ENCODE data around the gene BLVRA. TPM values are rescaled to one million over a fixed set of nuclear protein-coding genes. Genes with fewer than 3 reads are reported as not detected.
"Not testable (repeated sequence)": the region's sequence is repeated elsewhere in the genome, so short reads cannot be mapped to it uniquely, and the experiment has no call there.

Gene BLVRA
- total and polyA plus RNA-seq, 5 donors from 2014 or later, result 25.9 to 76.3 (median 42.6) TPM

- Mint-ChIP-seq H3K27ac (no peak overlapping the region), H3K4me1 (no peaks in the 10 kb centered on the region), H3K4me3 (no peak overlapping the region), H3K9me3 (peaks cover 0 to 2% (median 0%) of the 10 kb centered on the region in 7 donors), H3K36me3 (peaks cover 36% of the 10 kb centered on the region), H3K27me3 (no peaks in the 10 kb centered on the region)
- Histone ChIP-seq H3K36me3 (ENCODE audit: control insufficient read depth, insufficient read depth, low read length) (peaks cover 13% of the 10 kb centered on the region), H3K4me1 (ENCODE audit: control insufficient read depth, insufficient read depth, low read length, poor library complexity, severe bottlenecking) (no peaks in the 10 kb centered on the region), H3K27me3 (ENCODE audit: control insufficient read depth, insufficient read depth, low read length) (no peaks in the 10 kb centered on the region), H3K4me3 (ENCODE audit: low read depth, low read length) (no peak overlapping the region), H3K9me3 (ENCODE audit: control insufficient read depth in 2 of 2, low read length in 2 of 2) (no peaks in the 10 kb centered on the region), H3K27ac (ENCODE audit: insufficient read depth, low read length, poor library complexity, severe bottlenecking) (no peak overlapping the region)
- ATAC-seq (ENCODE audit: low read depth in 2 of 2) (no peak), DNase-seq (no peak)
These were observed 45.4 kb downstream of the BLVRA start for GRCh38 chr7:43803865-43804264.

DNA sequence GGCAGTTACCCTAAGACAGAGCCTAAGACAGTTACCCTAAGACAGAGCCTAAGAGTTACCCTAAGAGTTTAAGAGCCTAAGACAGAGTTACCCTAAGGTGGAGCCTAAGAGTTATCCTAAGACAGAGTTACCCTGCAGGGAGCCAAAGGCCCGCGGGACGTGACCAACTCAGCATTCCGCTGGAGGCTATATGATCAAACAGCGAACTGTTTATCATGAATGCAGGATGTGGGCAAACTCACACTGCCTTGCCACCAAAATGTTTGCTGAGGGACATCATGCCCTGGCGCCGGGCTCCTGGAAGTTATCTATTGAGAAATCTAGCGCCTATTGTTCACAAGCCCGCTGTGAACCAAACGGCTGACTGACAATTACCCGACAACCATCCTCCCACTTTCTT lies 49.9 kb downstream of the BLVRA start:
- Histone ChIP-seq H3K27ac (ENCODE audit: insufficient read depth, low read length, poor library complexity, severe bottlenecking) (no peak overlapping the region), H3K4me3 (ENCODE audit: low read depth, low read length) (no peak overlapping the region), H3K27me3 (ENCODE audit: control insufficient read depth, insufficient read depth, low read length) (no peaks in the 10 kb centered on the region), H3K36me3 (ENCODE audit: control insufficient read depth, insufficient read depth, low read length) (peaks cover 10% of the 10 kb centered on the region), H3K4me1 (ENCODE audit: control insufficient read depth, insufficient read depth, low read length, poor library complexity, severe bottlenecking) (no peaks in the 10 kb centered on the region), H3K9me3 (ENCODE audit: control insufficient read depth in 2 of 2, low read length in 2 of 2) (no peaks in the 10 kb centered on the region)
- H3K27me3 Mint-ChIP-seq, result peaks cover 9% of the 10 kb centered on the region
- DNase-seq (no peak), ATAC-seq (ENCODE audit: low read depth in 2 of 2) (no peak)
- H3K9me3 Mint-ChIP-seq, result peaks cover 0 to 2% (median 1%) of the 10 kb centered on the region in 7 donors
- H3K27ac Mint-ChIP-seq, result no peak overlapping the region
- H3K4me1 Mint-ChIP-seq, result no peaks in the 10 kb centered on the region
- H3K4me3 Mint-ChIP-seq, result no peak overlapping the region
- H3K36me3 Mint-ChIP-seq, result peaks cover 28% of the 10 kb centered on the region

GRCh38 chr7:43810195-43810941 lies 51.9 kb downstream of the BLVRA start:
- DNase-seq, result peak in 2 of 3 donors; percentile 16 to 41
- ATAC-seq (ENCODE audit: low read depth in 2 of 2); H3K27ac Mint-ChIP-seq; H3K36me3 ChIP-seq (ENCODE audit: control insufficient read depth, insufficient read depth, low read length); H3K27me3 ChIP-seq (ENCODE audit: control insufficient read depth, insufficient read depth, low read length); H3K4me1 Mint-ChIP-seq; H3K4me1 ChIP-seq (ENCODE audit: control insufficient read depth, insufficient read depth, low read length, poor library complexity, severe bottlenecking); H3K27ac ChIP-seq (ENCODE audit: insufficient read depth, low read length, poor library complexity, severe bottlenecking); H3K9me3 ChIP-seq (ENCODE audit: control insufficient read depth in 2 of 2, low read length in 2 of 2); H3K9me3 Mint-ChIP-seq; H3K4me3 ChIP-seq (ENCODE audit: low read depth, low read length): not testable (repeated sequence)
- H3K36me3 Mint-ChIP-seq, result peaks cover 16% of the 10 kb centered on the region
- H3K27me3 Mint-ChIP-seq, result peaks cover 19% of the 10 kb centered on the region
- peak overlapping the region in 1 of 4 donors; percentile 7 for H3K4me3 Mint-ChIP-seq

DNA sequence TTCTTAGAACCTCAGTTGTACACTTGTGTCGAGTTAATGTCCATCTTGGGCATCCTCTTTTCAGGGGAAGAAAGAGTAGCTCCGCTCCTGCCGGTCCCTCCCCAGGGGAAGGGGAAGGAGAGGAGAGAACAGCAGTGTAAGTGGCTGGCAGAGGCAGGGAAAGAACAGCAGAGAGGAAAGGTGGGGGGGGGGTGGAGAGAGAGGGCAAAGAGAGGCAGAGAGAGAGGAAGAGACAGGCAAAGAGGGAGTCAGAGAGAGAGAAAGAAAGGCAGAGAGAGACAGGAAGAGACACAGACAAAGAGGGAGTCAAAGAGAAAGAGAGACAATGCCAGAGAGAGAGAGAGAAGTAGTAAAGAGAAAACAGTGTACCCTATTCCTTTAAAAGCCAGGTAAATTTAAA lies 56.9 kb downstream of the BLVRA start:
- Mint-ChIP-seq H3K4me3 (no peak overlapping the region), H3K9me3 (peaks cover 0 to 5% (median 1%) of the 10 kb centered on the region in 7 donors), H3K4me1 (no peaks in the 10 kb centered on the region)

DNA sequence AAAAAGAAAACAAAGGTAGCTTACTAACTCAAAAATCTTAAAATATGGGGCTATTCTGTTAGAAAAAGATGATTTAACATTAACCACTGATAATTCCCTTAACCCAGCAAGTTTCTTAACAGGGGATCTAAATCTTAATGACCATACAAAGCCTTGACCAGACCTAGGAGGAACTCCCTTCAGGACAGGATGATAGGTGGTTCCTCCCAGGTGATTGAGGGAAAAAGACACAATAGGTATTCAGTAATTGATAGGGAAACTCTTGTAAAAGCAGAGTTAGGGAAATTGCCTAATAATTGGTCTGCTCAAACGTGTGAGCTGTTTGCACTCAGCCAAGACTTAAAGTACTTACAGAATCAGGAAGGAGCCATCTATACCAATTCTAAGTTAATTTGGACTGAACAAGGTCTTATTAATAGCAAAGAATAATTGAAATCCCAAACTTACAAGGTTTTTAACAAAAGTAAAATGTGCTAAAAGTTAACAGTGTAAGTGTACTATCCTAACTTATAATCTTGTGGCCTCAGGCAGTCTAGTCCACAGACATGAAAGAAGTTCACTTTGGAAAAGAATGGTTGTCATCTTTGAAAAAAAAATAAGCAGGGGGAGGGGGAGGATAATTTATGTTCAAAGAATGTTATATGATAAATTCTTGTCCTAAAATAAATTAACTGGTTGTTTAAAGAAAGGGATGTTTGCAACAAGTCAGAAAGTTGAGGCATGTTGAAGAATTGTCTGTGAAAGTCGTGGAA lies 57.7 kb downstream of the BLVRA start:
- H3K9me3 Mint-ChIP-seq; H3K4me1 Mint-ChIP-seq; H3K4me3 ChIP-seq (ENCODE audit: low read depth, low read length); H3K4me1 ChIP-seq (ENCODE audit: control insufficient read depth, insufficient read depth, low read length, poor library complexity, severe bottlenecking); DNase-seq; H3K9me3 ChIP-seq (ENCODE audit: control insufficient read depth in 2 of 2, low read length in 2 of 2); H3K27me3 ChIP-seq (ENCODE audit: control insufficient read depth, insufficient read depth, low read length); H3K36me3 Mint-ChIP-seq; H3K36me3 ChIP-seq (ENCODE audit: control insufficient read depth, insufficient read depth, low read length); H3K4me3 Mint-ChIP-seq; ATAC-seq (ENCODE audit: low read depth in 2 of 2); H3K27ac ChIP-seq (ENCODE audit: insufficient read depth, low read length, poor library complexity, severe bottlenecking): not testable (repeated sequence)
- Mint-ChIP-seq H3K27me3 (peaks cover 57% of the 10 kb centered on the region), H3K27ac (peak overlapping the region in 1 of 3 donors; percentile 23)

More for the DNA sequence above, 56.9 kb downstream of the BLVRA start:
- H3K36me3 Mint-ChIP-seq, result no peaks in the 10 kb centered on the region
- H3K27me3 ChIP-seq (ENCODE audit: control insufficient read depth, insufficient read depth, low read length), result peaks cover 3% of the 10 kb centered on the region
- no peak overlapping the region for H3K4me3 ChIP-seq (ENCODE audit: low read depth, low read length)
- DNase-seq (no peak), ATAC-seq (ENCODE audit: low read depth in 2 of 2) (no peak)
- peaks cover 53% of the 10 kb centered on the region for H3K27me3 Mint-ChIP-seq
- H3K27ac ChIP-seq (ENCODE audit: insufficient read depth, low read length, poor library complexity, severe bottlenecking), result no peak overlapping the region
- H3K36me3 ChIP-seq (ENCODE audit: control insufficient read depth, insufficient read depth, low read length), result no peaks in the 10 kb centered on the region
- no peak overlapping the region for H3K27ac Mint-ChIP-seq
- no peaks in the 10 kb centered on the region for H3K4me1 ChIP-seq (ENCODE audit: control insufficient read depth, insufficient read depth, low read length, poor library complexity, severe bottlenecking)
- H3K9me3 ChIP-seq (ENCODE audit: control insufficient read depth in 2 of 2, low read length in 2 of 2), result no peaks in the 10 kb centered on the region

- not testable (repeated sequence) for H3K36me3 ChIP-seq (ENCODE audit: control insufficient read depth, insufficient read depth, low read length); H3K4me1 ChIP-seq (ENCODE audit: control insufficient read depth, insufficient read depth, low read length, poor library complexity, severe bottlenecking); H3K27ac Mint-ChIP-seq; H3K36me3 Mint-ChIP-seq; H3K4me3 Mint-ChIP-seq; DNase-seq; H3K27ac ChIP-seq (ENCODE audit: insufficient read depth, low read length, poor library complexity, severe bottlenecking); H3K9me3 ChIP-seq (ENCODE audit: control insufficient read depth in 2 of 2, low read length in 2 of 2); ATAC-seq (ENCODE audit: low read depth in 2 of 2); H3K9me3 Mint-ChIP-seq; H3K4me3 ChIP-seq (ENCODE audit: low read depth, low read length); H3K4me1 Mint-ChIP-seq
- peaks cover 72% of the 10 kb centered on the region for H3K27me3 Mint-ChIP-seq
- H3K27me3 ChIP-seq (ENCODE audit: control insufficient read depth, insufficient read depth, low read length), result peaks cover 13% of the 10 kb centered on the region
These were observed 64.9 kb downstream of the BLVRA start for GRCh38 chr7:43823425-43823824.

DNA sequence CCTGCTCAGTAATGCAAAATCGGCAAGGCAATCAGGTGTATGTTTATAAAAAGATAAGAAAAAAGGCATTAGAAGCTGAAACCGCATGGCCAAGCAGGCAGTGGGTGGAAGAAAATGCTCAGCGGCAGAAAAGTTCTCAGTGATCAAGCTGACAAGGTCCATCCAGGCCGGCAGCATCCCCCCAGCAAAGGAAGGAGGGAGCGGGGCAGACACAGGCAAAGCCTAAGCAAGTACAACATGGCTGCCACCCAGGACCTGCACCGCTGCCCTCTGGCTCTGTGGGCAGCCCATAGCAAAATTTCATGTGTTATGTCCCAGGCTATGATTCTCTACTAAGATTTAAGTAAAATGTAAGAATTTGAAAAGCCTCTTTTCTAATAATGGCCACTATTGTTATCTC lies 65.5 kb downstream of the BLVRA start:
- Mint-ChIP-seq H3K27me3 (peaks cover 73% of the 10 kb centered on the region), H3K9me3 (no peaks in the 10 kb centered on the region), H3K4me3 (no peak overlapping the region), H3K36me3 (no peaks in the 10 kb centered on the region), H3K27ac (no peak overlapping the region), H3K4me1 (no peaks in the 10 kb centered on the region)
- no peaks in the 10 kb centered on the region for H3K36me3 ChIP-seq (ENCODE audit: control insufficient read depth, insufficient read depth, low read length)
- H3K4me3 ChIP-seq (ENCODE audit: low read depth, low read length), result no peak overlapping the region
- no peaks in the 10 kb centered on the region for H3K4me1 ChIP-seq (ENCODE audit: control insufficient read depth, insufficient read depth, low read length, poor library complexity, severe bottlenecking)
- no peaks in the 10 kb centered on the region for H3K9me3 ChIP-seq (ENCODE audit: control insufficient read depth in 2 of 2, low read length in 2 of 2)
- ATAC-seq (ENCODE audit: low read depth in 2 of 2), result no peak
- peaks cover 13% of the 10 kb centered on the region for H3K27me3 ChIP-seq (ENCODE audit: control insufficient read depth, insufficient read depth, low read length)
- H3K27ac ChIP-seq (ENCODE audit: insufficient read depth, low read length, poor library complexity, severe bottlenecking), result no peak overlapping the region
- no peak for DNase-seq

- peaks cover 77% of the 10 kb centered on the region for H3K27me3 Mint-ChIP-seq
These were observed 66.0 kb downstream of the BLVRA start for GRCh38 chr7:43824513-43824912.

More at GRCh38 chr7:43824513-43824912, 66.0 kb downstream of the BLVRA start:
- not testable (repeated sequence) for H3K27ac Mint-ChIP-seq; H3K9me3 Mint-ChIP-seq; H3K4me3 Mint-ChIP-seq; H3K4me1 ChIP-seq (ENCODE audit: control insufficient read depth, insufficient read depth, low read length, poor library complexity, severe bottlenecking); H3K4me3 ChIP-seq (ENCODE audit: low read depth, low read length); H3K27ac ChIP-seq (ENCODE audit: insufficient read depth, low read length, poor library complexity, severe bottlenecking); DNase-seq; H3K36me3 Mint-ChIP-seq; H3K4me1 Mint-ChIP-seq; H3K9me3 ChIP-seq (ENCODE audit: control insufficient read depth in 2 of 2, low read length in 2 of 2); H3K36me3 ChIP-seq (ENCODE audit: control insufficient read depth, insufficient read depth, low read length); ATAC-seq (ENCODE audit: low read depth in 2 of 2)
- peaks cover 13% of the 10 kb centered on the region for H3K27me3 ChIP-seq (ENCODE audit: control insufficient read depth, insufficient read depth, low read length)
